Cortex of kidney (tissue), 1 donor: ENCODE results near the gene LRRFIP1.

ENCODE experiments used
- DNase-seq: peaks from one replicate; lab custom pipeline; 2025; lab: John Stamatoyannopoulos, UW

The LRRFIP1 gene

DNA sequence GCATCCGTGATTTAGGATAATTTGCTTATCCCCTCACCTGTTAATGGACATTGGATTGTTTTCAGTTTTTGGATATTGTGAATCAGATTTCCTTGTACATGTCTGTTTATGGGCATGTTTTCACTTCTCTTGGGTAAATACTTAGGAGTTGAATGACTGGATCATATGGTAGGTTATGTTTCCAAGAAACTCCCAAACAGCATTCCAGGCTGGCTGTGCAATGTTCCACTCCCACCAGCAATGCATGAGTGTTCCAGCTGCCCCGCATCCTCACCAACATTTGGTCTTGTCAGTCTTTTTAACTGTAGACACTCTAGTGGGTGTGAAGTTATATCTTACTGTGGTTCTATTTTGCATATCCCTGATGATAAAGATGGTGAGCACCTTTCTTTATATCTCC, 8.9 kb upstream of the LRRFIP1 start:
- DNase-seq = no peak

DNA sequence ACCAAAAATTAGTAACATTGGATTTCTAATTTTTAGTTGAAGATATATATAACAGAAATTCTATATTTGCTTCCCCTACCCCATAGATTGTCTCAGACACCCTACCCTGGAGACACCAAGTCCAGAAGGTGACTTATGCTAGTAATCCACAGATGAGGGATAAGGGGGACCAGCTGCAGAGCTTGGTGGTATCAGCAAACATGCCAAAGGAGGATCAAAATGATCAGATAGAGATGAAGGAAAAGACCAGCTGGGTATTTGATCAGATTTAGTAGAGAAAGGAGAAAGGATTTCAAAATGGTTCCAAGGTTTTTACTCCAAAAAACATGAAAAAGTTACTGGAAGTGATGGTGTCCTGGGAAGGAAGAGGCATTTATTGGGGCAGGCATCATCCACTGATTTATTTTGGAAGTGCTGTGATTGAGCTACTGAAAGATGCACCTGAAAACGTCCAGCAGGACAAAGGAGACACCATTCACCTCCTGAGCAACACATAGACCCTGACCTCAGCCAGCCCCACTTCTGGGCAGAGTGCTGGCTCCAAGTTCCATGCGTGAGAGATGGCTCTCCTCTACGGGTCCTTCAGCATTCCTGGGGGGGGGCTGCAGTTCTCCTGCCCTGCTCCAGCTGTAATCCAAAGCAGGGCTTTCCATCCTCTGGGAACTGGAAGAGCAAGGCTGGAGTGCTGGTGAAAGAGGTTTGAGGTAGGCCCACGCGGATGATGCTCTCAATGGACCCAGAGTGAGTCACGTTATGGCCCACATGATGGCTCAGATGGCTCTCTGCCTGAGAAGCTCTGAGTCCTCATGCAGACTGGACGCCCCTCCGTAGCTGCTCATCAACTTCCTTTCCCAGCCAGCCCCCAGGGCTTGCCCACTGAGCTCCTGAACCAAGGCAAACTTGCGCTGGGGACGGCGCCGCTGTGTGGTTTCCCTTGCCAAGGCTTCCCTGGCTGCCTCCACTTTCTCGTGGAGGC, 3.7 kb upstream of the LRRFIP1 start:
- DNase-seq = no peak

DNA sequence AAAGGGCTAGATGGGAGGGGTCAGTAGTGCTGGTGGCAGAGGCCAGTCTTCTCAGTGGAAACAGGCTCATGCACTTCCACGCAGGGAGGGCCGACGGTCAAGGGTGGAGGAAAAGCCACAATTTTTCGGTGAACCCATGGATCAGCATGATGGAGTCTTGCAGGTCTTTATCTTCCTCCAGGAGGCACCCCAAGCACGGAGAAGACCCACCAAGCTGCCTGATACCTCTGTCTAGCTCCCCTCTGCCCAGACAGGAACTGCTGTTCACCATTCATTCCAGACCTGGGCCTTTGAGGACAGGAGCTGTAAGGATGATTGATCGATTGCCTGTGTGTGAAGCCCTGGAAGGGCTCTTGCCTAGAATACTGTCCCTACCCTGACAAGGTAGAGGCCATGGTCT, 2.8 kb upstream of the LRRFIP1 start:
- DNase-seq = no peak

DNA sequence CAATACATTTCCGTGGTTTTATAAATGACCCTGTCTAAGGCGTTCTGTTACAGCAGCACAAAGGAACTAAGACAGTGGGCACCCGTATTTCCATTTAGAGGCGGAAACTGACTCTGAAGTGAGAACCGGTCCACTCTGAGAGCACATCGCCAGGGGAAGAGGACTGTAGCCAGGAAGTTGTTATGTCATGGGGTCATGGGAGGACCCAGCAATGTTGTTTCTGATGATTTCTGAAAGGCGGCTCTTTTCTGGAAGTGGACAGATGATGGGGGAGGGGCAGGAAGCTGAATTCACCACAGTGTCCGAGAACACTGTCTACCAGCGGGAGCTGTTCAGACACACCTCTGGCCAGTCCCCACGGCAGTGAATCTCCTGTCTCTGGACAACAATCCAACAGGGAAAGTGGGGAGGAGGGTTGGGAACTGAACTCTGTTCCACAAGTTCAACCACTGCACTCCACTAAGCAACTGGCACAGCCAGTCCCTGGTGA, 2.1 kb upstream of the LRRFIP1 start:
- no peak for DNase-seq

DNA sequence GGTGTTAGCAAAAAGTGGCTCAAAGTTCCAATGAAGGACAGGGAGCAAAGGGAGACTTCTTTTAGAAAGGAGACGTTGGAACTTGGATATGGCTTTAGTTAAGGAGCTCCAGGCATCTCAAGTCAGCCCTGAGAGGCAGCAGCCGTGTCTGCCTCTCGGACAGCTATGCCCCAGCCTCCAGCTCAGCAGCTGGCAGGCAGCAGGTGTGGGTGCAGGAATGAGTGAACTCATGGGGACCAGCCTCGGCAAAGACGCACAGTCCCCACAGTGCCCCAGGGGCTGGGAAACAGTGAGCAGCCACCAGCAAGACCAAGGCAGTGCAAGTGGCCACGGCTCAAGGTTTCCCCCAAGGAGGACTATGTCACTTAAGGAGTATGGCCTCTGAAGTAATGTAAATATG, 1.6 kb upstream of the LRRFIP1 start:
- DNase-seq = no peak

DNA sequence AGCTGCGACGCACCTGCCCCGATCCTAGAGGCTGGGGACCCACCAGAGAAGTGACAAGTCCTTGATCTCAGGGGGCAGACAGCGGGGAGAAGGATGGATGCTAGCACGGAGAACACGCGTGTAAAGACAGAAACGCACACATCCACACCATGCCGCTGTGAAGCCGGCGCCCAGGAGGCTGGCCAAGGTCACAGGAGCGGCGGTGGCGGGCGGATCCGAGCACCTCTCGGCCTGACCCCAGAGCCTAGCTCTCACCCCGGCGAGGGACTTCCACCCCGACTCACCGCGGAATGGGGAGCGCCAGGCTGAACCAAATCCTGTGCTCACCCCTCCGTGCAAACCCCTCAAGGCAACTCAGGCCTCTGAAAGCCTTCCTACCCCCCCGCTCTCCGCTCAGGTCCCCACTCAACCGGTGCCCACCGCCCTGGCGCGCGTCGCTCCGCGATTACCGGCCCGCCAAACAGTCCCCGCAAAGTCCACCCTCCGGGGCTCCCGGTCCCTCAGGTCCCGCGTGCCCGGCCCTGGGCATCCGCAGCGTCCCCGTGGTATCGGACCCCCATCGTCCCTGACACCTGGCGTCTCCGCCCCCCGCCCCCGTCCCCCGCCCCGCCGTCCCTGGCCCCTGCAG, 460 bp upstream of the LRRFIP1 start:
- DNase-seq = no peak

DNA sequence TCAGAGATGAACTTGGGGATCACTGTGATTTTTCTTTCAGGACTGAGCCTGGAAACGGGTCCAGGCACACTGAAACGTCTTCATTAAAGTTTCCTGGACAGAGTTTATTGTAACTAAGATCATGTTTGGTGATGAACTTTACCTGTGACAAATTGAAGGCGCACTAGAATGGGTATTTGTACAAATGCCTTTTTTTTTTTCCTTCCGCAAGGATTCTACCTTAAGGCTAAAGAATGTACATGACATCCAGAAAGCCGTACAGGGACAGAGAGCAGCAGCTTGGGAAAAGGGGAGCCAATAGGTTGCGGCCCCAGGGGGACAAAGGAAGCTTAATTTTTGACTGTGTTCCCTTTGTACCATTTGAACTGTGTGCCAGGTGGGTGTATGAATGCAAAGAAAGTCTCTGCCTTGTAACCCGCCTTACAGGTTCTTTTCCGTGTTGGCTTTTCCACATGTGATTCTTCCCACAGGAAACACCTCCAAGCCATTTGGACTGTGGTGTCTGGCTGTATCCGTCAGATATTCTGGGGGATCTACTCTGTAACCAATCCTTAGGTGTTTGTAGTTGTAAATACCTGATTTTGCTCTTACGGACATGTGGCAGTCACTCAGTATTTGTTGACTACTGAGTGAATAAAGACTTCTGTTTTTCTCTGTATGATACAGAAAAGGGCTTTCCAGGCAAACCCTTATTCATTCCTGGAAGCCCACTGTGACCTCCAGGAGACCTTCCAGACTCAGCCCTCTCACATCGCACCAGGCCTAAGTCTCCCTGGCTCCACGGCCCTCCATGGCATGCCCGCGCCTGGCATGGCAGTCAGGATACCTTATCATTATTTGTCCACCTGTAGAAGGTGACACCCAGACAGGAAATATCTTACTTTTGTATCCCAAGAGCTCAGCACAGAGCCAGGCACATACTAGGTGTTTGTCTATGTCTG, 1.1 kb downstream of the LRRFIP1 start:
- DNase-seq = no peak

DNA sequence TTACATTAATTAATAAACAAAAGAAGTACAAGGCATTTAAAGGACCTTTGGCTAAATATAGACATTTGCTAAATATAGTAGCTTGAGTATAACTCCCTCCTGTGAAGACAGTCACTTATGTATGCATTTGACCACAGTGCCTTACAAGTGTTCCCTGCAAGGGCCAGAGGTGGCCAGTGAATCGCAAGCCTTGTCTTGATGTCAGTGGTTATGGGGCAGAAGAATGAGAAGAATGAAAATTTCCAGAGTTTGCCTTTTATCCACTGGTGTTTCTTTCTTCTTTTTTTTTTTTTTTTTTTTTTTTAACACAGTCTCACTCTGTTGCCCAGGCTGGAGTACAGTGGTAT, 1.8 kb downstream of the LRRFIP1 start:
- DNase-seq = no peak

DNA sequence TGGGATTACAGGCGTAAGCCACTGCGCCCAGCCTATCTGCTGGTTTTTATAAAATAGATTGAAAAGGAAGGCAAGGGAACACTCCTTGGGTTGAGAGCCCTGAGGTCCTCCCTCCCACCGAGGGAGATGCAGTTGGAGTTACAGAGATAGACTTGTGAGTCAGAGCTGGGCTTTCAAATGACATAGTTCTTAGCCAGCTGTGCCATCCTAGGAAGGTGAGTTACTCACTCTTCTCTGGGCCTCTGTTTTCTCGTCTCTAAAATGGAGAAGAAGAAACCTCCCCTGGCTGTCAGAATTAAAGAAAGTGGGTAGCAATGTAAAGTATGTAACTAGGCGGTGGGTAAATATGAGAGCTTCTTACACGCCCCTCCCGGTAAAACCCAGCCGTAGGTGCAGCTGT, 2.4 kb downstream of the LRRFIP1 start:
- DNase-seq = no peak

DNA sequence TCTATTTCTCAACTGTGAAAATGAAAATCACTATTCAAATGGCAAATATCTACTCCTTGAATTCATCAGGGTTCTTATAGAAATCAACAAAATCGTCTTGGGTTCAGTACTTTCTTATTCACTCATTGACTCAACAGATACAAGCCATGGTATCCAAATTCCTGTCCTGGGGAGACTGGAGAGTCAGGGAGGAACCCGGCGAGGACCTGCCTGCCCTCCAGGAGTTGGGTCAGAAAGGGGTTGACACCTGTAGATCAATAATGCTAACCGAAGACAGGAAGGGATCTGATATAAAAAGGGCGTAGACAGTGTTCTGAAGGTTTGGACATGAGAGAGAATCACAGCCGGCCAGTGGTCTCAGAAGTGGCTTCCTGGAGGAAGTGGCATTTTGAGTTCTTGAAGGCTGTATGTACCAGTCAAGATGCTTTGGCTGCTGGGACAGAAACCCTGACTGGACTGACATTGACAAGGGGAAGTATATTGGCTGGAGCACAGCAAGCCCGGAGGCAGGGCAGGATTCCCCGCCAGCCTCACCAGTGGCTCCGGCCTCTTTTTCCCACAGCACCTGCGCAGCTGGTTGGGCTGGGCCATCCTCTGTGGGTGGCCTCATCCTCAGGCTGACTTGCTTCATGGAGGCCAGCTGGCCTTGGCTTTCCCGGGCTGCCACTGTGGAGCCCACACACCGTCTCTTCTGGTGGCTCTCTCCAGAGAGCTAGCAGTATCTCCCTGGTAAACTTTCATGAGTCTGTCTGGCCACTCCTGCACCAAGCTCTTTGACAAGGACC, 3.0 kb downstream of the LRRFIP1 start:
- DNase-seq = no peak

DNA sequence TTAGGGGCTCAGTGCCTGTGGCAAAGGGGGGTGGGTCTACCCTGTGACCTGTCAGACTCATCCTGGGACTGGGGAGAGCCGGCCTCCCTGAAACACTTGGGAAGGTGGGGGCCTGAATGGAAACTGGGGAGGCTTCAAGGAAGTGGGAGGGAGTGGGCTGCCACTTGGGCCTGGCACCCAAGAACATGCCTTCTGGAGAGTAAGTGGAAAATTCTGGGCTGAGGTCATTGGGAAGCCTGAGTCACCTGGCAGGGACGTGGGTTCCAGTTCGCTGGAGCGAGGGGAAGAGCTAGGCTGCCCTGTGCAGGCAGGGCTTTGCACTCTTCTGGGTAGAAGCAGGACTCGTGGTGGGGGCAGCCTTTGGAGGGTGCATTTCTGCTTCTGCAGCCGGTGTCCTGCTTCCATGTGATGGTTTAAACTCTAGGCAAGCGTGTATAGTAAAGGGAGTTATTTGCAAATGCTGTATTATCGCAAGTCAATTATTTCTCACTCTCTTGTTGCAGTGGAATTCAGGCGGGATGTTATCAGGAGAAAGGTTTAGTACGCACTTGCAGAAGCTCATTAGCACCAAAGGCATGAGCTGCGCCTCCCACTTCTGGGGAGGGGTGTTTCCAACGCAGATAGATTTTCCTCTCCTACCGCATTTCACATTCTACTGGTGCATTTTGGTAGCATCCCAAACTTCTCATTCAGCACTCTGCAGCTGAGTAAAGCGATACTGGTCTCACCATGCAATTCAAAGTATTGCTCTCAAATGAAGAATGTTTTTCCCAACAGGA, 3.8 kb downstream of the LRRFIP1 start:
- DNase-seq = no peak

DNA sequence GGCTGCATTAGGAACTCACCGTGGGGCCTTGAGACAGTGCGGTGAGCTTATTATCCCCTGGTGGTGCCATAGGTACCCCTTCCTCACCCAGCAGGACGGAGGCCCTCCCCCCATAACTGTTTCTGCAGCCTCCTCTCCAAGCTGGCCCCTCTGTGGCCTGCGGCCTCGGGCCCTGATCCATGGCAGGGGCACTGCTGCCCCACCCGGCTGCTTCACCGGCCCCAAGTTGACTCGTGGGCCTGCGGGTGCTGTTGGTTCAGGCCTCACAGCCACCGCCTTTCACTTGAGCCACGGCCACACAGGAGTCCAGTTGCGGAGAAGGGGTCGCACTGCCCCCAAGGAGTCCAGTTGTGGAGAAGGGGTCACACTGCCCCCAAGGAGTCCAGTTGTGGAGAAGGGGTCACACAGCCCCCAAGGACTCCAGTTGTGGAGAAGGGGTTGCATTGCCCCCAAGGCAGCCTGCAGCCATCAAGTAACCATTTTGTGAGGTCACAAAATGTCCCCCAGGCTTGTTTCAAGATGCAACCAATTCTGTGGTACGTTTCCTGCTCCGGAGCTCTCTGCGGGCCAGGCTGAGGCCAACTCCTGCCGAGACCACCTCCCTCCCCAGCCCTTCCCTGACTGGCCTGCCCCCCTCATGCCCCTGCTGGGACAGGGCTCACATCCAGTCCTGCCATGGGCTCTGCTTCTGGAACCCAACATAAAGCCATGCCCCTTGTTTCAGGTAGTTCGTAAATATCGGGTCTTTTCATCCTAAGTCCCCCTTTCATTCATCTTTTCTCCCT, 4.6 kb downstream of the LRRFIP1 start:
- DNase-seq = no peak

DNA sequence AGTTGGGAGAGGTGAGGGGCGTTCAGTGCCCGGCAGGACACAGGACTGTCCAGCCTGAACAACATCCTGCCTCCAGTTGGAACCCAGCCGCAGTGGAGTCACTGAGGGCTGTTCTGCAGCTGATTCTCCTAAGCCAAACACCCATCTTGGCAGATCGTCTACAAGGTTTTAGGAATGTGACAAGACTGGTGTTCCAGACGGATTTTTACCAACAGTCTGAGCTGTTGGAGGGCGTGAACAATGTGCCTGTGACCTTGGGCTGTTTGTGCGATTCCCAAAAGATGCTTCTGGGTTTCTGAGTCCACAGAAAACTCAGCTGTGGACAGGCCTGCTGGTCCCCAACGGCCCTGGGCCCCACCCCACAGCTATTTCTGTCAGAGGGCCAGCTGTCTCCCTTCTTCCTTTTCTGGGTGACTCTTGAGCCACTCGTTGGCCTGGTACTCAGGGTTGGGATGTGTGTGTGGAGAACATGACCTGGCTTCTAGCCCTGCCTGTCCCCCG, 5.7 kb downstream of the LRRFIP1 start:
- no peak for DNase-seq

DNA sequence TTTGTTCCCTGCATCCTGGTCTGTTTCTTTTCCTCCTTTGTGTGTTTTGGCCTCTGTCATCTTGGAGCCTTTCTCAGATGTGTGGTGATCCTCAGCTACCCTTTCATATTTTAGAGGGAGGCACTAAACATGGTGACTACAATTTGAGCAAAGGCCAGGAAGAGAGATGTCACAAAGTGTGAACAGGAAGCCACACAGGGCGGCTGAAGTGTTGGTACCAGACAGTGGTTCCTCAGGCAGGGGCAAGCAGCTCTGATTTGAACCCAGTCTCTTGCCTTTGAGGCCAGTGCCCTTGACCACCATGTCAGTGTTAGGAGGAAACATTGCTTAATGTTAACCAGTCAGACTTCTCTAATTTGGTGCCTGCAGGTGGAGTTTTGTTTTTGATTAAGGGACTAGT, 9.2 kb downstream of the LRRFIP1 start:
- DNase-seq = no peak

DNA sequence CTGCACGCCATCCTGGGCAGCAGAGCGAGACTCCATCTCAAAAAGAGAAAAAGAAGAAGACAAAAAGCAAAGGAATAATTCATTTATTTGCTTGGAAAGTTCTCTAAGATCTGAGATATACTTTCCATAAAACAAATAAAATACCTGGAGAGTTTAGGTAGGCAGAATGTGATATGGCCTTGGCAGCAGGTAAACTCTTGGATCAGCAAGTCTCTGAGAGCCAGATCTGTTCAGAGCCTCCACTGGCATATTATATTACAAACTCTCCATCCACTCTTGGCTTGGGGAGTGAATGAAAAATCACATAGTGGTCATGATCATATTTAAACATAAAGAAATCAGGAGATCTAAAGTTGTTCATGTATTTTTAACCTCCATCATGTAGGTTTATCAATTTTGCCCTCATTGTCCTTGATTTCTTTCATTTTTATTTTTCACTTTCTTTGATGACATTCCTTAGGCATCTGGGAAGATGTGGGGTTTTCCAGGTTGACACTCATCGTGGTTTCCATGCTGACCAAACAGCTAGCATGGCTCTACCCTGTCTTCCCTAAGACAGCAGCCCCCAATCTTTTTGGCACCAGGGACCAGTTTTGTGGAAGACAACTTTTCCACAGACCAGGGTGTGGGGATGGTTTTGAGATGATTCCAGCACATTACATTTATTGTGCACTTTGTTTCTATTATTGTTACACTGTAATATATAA, 10.2 kb downstream of the LRRFIP1 start:
- DNase-seq = no peak

DNA sequence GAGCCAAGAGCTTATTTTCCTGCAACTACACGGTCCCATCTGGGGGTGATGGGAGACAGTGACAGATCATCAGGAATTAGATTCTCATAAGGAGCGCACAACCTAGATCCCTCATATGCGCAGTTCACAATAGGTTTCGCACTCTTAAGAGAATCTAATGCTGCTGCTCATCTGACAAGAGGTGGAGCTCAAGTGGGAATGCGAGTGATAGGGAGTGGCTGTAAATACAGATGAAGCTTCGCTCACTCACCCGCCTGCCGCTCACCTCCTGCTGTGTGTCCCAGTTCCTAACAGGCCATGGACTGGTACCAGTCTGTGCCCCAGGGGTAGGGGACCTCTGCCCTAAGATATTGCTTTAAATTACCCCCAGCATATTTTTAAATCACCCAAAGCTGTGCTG, 10.8 kb downstream of the LRRFIP1 start:
- no peak for DNase-seq

DNA sequence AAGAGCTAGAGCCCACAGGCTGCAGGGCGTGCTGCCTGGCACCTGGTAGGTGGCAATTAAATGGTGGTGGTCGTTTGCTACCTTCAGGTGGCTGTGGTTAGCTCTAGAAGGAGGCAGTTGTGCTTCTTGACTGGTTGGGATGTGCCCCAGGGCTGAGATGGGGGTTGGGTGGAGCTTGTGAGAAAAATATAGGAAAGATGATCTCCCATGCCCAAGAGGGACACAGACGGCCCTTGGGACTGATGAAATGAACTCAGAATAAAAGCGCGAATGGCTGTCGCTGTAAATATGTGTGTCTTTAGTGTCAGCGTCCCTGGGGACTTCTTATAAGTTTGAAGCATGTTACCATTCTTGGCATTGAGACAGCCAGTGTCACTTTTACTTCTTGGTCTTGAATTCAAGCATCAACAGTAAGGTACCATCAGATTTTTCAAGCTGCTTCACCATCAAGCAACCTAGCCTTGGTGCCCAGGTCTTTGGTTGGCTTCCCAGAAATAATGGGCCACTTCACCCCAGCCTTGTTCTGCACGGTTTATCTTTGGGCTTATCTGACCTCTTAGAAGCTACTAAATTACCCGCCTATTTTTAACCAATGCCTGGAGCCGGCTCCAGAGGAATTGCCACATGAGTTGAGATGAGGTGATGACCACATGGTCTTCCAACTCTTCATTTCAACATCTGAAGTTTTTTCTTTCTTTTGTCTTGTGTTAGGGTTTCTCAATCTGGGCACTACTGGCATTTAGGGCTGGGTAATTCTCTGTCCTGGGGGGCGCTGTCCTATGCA, 11.9 kb downstream of the LRRFIP1 start:
- DNase-seq = no peak

DNA sequence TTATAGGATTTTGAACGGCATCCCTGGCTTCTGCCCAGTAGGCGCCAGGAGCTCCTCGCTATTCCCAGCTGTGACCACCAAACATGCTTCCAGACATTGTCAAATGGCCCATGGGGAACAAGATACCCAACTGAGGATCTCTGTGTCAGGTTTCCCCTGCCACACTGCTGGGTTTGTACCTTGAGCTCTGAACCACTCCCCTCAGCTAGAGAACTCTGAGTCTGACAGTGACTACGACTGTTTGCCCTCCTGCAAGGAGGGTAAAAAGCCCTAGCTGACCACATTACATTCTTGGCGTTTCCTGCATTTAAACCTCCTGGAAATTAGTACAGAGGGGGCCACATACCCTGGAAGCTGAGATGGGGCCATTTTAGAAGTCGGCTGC, 12.4 kb downstream of the LRRFIP1 start:
- no peak for DNase-seq
